ENCODE data around the gene HOGA1. TPM values are rescaled to one million over a fixed set of nuclear protein-coding genes. Genes with fewer than 3 reads are reported as not detected.
A peak's percentile ranks its signal among the peaks of the same experiment; 100 is the strongest.

The HOGA1 gene
- total and polyA plus RNA-seq, 12 donors = 2.1 to 30.8 (median 13.0) TPM

GRCh38 chr10:97583476-97583875 is 713 bp upstream of the HOGA1 start:
- H3K36me3 ChIP-seq (replicated peaks in 1 of 2) = no peaks in the 10 kb centered on the region
- H3K4me3 ChIP-seq = no peak overlapping the region
- intact Hi-C loops (cut with DNase I) = no loop called here
- DNase-seq = peak in 1 of 7 donors; percentile 13
- H3K27ac ChIP-seq = peak overlapping the region in 1 of 5 donors; percentile 54
- no peaks in the 10 kb centered on the region for H3K27me3 ChIP-seq
- no peaks in the 10 kb centered on the region for H3K9me3 ChIP-seq (replicated peaks in 1 of 3)
- TF ChIP-seq CTCF (IDR thresholded peaks at IDR 0.05) = no peak
- TF ChIP-seq POLR2A (IDR thresholded peaks at IDR 0.05) = no peak
- WGBS, 4 donors = 85 to 95% (median 91%) methylated on average over 2 to 13 of the region's 13 CpGs
- peaks cover 10 to 32% of the 10 kb centered on the region in 2 donors for H3K4me1 ChIP-seq (replicated peaks in 1 of 2)

GRCh38 chr10:97584798-97585438 is 729 bp downstream of the HOGA1 start:
- no peaks in the 10 kb centered on the region for H3K36me3 ChIP-seq (replicated peaks in 1 of 2)
- peak overlapping the region in 1 of 4 donors; percentile 18 for H3K4me3 ChIP-seq
- no peaks in the 10 kb centered on the region for H3K9me3 ChIP-seq (replicated peaks in 1 of 3)
- peaks cover 10 to 32% of the 10 kb centered on the region in 2 donors for H3K4me1 ChIP-seq (replicated peaks in 1 of 2)
- no peaks in the 10 kb centered on the region for H3K27me3 ChIP-seq
- intact Hi-C loops (cut with DNase I) = no loop called here
- peak overlapping the region in 3 of 5 donors; percentile 34 to 71 (median 59) for H3K27ac ChIP-seq
- WGBS, 4 donors = 86 to 95% (median 93%) methylated on average over 2 to 5 of the region's 5 CpGs
- TF ChIP-seq POLR2A (IDR thresholded peaks at IDR 0.05) (no peak), CTCF (IDR thresholded peaks at IDR 0.05) (no peak)
- peak in 1 of 7 donors; percentile 13 for DNase-seq

DNA sequence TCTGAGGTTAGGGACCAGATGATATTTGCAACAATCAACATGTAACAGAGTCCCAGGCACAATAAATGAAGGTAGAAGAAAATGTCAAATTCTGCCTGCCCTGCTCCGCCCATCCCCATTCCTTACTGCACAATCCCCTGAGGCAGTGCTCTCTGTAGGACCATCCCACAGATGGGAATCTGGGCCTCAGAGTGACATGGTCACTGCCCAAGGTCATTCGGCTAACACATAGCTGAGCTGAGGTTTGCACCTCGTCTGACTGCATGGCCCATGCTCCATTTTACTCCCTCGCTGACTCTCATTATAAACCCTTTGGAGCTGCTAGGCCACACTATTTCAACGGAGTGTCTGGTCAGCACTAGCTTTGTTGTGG is 1.2 kb downstream of the HOGA1 start:
- intact Hi-C loops (cut with DNase I) = no loop called here
- Histone ChIP-seq H3K27me3 (no peaks in the 10 kb centered on the region), H3K4me3 (no peak overlapping the region), H3K4me1 (replicated peaks in 1 of 2) (peaks cover 10 to 32% of the 10 kb centered on the region in 2 donors), H3K9me3 (replicated peaks in 1 of 3) (no peaks in the 10 kb centered on the region), H3K27ac (no peak overlapping the region), H3K36me3 (replicated peaks in 1 of 2) (no peaks in the 10 kb centered on the region)
- DNase-seq = no peak
- WGBS, 4 donors = 81 to 91% (median 88%) methylated on average over 5 of the region's 5 CpGs
- TF ChIP-seq POLR2A (IDR thresholded peaks at IDR 0.05) (no peak), CTCF (IDR thresholded peaks at IDR 0.05) (no peak)

DNA sequence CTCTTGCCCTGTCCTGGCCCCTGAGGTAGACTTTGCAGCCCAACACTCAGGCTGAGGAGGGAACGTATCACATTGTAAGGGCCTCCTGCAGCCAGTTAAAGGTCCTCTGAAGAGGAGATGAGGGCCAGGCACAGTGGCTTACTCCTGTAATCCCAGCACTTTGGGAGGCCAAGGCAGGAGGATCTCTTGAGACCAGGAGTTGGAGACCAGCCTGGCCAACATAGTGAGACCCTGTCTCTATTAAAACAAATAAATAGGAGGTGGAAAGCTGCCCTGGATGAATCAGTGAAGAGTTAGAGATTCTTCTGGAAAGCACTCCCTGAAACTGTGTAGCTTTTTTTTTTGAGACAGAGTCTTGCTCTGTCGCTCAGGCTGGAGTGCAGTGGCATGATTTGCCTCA is 3.0 kb downstream of the HOGA1 start:
- 83 to 96% (median 95%) methylated on average over 2 of the region's 2 CpGs for WGBS, 4 donors
- no peak for DNase-seq
- Histone ChIP-seq H3K27ac (no peak overlapping the region), H3K27me3 (no peaks in the 10 kb centered on the region), H3K36me3 (replicated peaks in 1 of 2) (no peaks in the 10 kb centered on the region), H3K9me3 (replicated peaks in 1 of 3) (no peaks in the 10 kb centered on the region), H3K4me1 (replicated peaks in 1 of 2) (peaks cover 10 to 32% of the 10 kb centered on the region in 2 donors), H3K4me3 (no peak overlapping the region)
- TF ChIP-seq POLR2A (IDR thresholded peaks at IDR 0.05) = no peak
- no peak for TF ChIP-seq CTCF (IDR thresholded peaks at IDR 0.05)
- intact Hi-C loops (cut with DNase I) = no loop called here

Measured in adrenal gland (tissue), 12 donors.